HL-60 (cell line): Measurements from ENCODE around the gene SSBP4.

Experiments
- CTCF ChIP-seq: IDR thresholded peaks from one replicate; pipeline ENCODE4 v1.5.1; 2011; ENCODE audit warnings: low read length, control low read depth, inconsistent platforms; ENCODE audit not compliant: insufficient read depth
- GABPA ChIP-seq: IDR thresholded peaks from 2 replicates; pipeline ENCODE4 v1.6.1; 2012; ENCODE audit warnings: low read depth
- REST ChIP-seq: IDR thresholded peaks from 2 replicates; pipeline ENCODE4 v1.6.1; 2012; ENCODE audit warnings: low read depth; ENCODE audit not compliant: insufficient replicate concordance

GRCh38 chr19:18433735-18434398, 14.7 kb downstream of the SSBP4 start:
- TF ChIP-seq CTCF (no peak), GABPA (no peak), REST (no peak)
